HG02588 (cell line): ENCODE measurements around the gene PLA2G12A.

Experiments used
- ATAC-seq: cut with Tn5 transposase; IDR thresholded peaks from one replicate; pipeline ENCODE4 v1.9.1; 2021; ENCODE audit warnings: mild to moderate bottlenecking, moderate library complexity; ENCODE audit not compliant: unreplicated experiment

PLA2G12A gene

GRCh38 chr4:109729117-109729717 is 653 bp downstream of the PLA2G12A start:
- no peak for ATAC-seq

- no peak for ATAC-seq
Observed at GRCh38 chr4:109728385-109728784, 1.5 kb downstream of the PLA2G12A start.

DNA sequence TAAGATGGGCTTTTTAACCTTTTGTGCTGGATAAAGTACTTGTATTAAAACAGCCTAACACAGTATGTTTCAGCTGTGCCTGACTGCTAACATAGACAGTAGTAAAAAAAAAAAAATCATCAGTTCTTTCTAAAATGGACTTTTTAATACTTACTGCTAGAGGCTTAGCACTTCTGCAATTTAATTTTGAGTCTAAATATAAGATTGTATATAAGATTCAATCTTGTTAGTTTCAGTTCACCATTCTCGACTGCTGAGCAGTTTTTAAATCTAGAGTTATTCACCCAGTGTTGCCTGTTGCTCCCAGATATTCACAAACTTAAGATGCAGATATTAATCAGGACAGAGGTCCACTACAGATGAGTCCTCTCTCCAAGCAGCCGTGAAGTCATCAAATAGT is 6.8 kb downstream of the PLA2G12A start:
- no peak for ATAC-seq

GRCh38 chr4:109722357-109722756 is 7.5 kb downstream of the PLA2G12A start:
- ATAC-seq, result no peak

- no peak for ATAC-seq
Observed at GRCh38 chr4:109721033-109721432, 8.8 kb downstream of the PLA2G12A start.

DNA sequence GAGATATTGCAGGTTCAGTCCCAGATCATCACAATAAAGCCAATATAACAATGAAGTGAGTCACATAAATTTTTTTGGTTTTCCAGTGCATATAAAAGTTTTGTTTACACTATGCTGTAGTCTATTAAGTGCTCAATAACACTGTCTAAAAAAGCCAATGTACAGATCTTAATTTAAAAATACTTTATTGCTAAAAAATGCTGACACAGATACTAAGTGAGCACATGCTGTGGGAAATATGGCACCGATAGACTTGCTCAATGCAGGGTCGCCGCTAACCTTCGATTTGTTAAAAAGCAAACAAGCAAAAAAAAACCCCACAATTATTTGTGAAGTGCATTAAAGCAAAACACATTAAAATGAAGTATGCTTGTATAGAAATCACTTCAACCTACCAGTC is 10.3 kb downstream of the PLA2G12A start:
- ATAC-seq, result no peak

DNA sequence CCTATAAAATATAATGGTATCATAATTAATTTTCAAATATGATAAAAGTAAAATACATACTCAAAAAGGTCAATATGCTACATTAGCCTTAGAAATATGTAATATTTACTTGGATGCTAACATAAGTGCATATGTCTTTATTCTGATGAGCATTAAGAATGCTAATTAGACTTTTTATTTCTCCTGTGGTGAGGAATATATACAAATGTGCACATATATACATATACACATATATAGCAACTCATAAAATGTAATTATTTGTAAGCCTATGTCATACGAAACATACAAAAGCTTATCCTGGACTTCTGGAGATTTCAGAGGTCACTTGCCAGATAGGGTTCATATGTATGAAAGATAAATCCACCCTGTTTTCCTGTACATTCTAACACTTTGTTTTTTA is 11.1 kb downstream of the PLA2G12A start:
- no peak for ATAC-seq

- ATAC-seq, result no peak
Observed at GRCh38 chr4:109713500-109713899, 16.4 kb downstream of the PLA2G12A start.

GRCh38 chr4:109708990-109709389 is 20.9 kb downstream of the PLA2G12A start:
- ATAC-seq, result peak; percentile 89

DNA sequence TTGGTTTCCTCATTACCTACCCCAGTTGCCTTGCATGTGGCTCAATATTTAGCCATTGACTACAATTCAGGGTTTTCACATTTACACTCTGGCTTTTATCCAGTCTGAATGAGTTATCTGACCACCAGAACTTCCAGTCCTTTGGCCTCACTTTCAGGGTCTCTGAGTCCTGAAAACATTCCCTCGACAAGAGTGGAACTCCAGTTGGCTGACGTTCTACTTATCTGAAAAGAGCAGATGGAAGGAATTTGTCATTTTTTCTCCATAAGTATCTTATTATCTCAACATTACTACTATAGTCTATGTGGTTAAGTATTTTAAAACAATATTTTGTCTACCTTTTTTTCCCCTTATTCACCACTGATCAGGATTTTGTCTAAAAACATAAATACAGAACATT is 21.4 kb downstream of the PLA2G12A start:
- no peak for ATAC-seq

GRCh38 chr4:109703664-109704361 is 26.1 kb downstream of the PLA2G12A start:
- ATAC-seq, result no peak

DNA sequence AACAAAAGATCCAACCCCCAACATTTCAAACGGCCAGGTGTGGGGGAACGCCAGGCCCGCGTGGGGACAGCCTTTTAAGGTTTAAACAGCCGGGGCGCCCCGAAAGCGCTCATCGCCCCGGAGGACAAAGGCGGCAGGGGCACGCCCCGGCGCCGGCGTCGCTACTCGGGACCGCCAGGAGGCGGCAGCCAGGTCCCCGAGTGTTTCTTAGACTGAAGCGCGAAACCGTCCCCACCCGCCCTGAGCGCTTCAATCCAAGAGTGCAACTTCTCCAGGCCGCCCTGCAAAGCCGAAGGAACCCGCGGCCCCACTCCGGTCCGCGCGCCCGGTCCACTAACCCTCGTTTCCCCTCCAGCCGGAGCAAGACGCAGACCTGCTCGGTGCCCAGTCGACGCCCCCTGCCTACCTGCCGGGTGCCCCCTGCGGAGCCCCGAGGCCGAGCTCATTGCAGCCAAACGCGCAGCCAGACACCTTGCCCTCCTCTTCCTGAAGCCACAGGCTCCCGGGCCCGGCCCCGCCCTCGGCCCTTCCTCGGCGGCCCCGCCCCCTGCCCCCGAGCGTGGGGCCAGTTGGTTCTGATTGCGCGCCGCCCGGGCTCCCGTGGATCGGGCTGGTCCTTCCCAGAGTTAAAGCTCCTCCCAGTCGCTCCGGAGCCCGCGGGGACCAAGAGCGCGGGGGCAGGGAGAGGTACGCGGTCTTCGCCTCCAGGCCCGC is 26.8 kb downstream of the PLA2G12A start, which contains the start of gene CASP6:
TSS of gene CASP6 (minus strand) at position 496 of the 714 bp plus-strand sequence. CDS start at position 446, 50 bp downstream.
- ATAC-seq, result peak; percentile 68

DNA sequence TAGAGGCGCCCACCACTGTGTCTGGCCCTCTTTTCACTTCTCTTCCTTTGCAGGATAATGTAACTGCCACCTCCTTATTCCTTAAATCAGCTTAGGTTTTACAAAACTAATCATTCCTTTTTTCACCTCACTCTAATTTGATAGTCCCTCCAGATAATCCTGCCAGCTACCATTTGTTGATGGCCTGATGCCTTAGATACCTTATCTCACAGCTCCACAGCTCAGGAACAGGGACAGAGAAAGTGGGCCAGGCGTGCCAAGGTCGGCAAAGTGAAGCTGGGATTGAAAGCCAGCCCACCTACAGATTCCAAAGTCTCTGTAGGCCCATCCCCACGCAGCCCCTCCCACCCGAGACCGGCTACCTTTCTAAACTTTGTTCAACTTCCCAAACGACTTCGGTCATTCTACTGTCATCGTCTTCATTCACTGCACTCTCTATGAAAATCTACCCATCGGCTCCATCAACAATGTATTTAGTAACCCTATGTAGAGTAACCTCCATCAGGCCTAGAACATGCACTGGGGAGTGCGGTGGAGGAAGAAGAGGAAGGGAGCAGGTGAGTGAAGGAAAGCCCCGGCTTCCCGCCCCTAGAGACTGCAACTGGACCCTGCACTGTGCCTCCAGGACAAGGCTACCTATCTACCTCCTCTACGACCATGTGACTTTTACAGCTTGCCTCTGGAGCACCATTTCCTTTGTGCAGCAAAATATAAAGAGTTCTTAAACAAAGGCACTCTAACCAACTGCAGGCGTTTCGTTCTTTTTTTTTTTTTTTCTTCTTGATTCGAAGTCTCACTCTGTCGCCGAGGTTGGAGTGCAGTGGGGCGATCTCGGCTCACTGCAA is 28.1 kb downstream of the PLA2G12A start:
- peak; percentile 1 for ATAC-seq

- ATAC-seq, result no peak
Observed at GRCh38 chr4:109699553-109700225, 30.2 kb downstream of the PLA2G12A start.

DNA sequence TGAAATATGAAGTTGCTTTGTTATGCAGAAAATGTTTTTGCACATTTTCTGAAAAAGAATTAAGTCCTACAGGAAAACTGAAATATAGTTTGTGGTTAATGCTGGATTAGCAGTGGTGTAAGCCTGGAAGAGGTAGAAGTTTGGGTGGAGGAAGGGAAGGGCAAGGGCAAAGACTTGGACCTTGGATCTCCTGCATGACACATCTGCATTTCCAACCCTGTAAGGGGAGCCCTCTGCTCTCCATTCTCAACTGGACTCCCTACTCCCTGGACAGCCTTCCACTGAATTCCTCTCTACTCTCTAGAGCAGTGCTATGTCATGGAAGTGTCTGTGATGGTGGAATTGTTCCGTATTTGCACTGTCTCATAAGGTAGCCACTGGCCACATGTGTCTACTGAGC is 31.2 kb downstream of the PLA2G12A start:
- no peak for ATAC-seq

DNA sequence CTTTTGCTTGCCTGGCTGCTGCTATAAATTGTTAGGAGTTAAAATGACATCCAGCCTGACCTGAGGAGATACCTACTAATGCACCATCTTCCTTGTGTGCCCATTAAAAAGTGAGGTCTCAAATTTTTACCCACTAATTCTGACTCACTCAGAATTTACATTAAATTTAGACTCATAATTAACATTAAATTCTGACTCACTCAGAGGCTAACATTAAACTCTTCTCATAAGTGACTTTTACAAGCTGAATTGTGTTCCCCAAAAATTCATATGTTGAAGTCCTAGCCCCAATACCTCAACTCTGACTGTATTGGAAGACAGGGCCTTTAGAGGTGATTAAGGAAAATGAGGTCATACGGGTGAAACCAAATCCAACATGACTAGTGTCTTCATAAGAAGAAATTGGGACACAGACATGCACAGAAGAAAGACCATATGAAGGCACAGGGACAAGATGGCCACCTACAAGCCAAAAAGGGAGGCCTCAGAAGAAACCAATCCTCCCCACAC is 38.4 kb downstream of the PLA2G12A start:
- peak; percentile 14 for ATAC-seq

DNA sequence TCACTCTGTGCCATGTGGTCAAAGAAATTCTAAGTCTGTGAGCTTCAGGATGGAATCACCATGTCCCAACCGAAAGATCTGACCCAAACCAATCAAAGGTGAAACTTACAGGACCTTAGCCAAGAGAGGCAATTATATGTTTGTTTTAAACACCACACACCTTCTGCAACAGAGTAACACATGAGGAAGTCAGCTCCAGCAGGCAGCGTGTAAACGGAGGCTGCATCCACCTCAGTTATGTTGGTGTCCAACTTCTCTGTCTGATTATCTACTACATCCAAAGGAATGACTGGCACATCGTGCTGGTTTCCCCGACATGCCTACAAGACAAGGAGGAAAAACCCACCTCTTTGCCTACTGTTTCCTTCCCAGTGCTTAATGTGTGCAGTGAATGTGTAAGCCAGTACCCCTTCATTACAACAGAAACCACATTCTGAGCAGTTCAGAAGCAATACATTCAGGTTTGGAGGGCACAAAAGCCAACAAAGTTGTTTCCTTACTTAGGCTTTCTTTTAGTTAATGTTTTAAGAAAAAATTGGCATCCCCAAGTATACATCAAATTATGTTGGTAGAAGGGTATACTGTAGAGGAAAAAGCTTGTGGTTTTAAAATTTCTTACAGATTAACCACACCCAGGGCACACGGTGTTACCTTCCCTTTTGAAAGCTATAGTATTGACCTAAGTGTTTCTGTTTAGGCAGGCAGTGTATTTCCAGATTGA is 39.0 kb downstream of the PLA2G12A start:
- ATAC-seq, result peak; percentile 82

GRCh38 chr4:109684727-109685126 is 45.1 kb downstream of the PLA2G12A start:
- no peak for ATAC-seq

GRCh38 chr4:109683621-109684253 is 46.1 kb downstream of the PLA2G12A start:
- no peak for ATAC-seq
